H1 (cell line): Measurements from ENCODE around the gene OR2B2. TPM values are rescaled to one million over a fixed set of nuclear protein-coding genes. Genes with fewer than 3 reads are reported as not detected.
A peak's percentile ranks its signal among the peaks of the same experiment; 100 is the strongest.

Source experiments
- ASH2L ChIP-seq: fragments of 200-600, 300-600 bp; sonication (generic); IDR thresholded peaks from one replicate; pipeline ENCODE4 v1.7.1; 2017; ENCODE audit warnings: low read length
- ATF2 ChIP-seq: IDR thresholded peaks from 2 replicates; pipeline ENCODE4 v1.6.1; 2012; ENCODE audit warnings: low read length, inconsistent platforms
- ATF3 ChIP-seq: IDR thresholded peaks from 2 replicates; pipeline ENCODE4 v1.6.1; 2011; ENCODE audit warnings: low read depth, mild to moderate bottlenecking, low read length; ENCODE audit not compliant: insufficient read depth
- CHD1 ChIP-seq: IDR thresholded peaks from 2 replicates; pipeline ENCODE4 v1.6.1; 2012; ENCODE audit warnings: low read depth, low read length, improper control_type of control experiment
- CREB1 ChIP-seq: IDR thresholded peaks from 2 replicates; pipeline ENCODE4 v1.6.1; 2012; ENCODE audit warnings: inconsistent platforms
- FOSL1 ChIP-seq: IDR thresholded peaks from 2 replicates; pipeline ENCODE4 v1.6.1; 2011; ENCODE audit warnings: mild to moderate bottlenecking, low read depth, low read length, moderate library complexity; ENCODE audit not compliant: insufficient read depth
- KDM4A ChIP-seq: IDR thresholded peaks from one replicate; pipeline ENCODE4 v1.7.1; 2012; ENCODE audit warnings: low read depth, mild to moderate bottlenecking, moderate library complexity, low read length, inconsistent platforms; ENCODE audit not compliant: severe bottlenecking
- PHF8 ChIP-seq: fragments of 200-600 bp; sonication (generic); conservative IDR thresholded peaks from 2 replicates; pipeline ENCODE4 v1.7.1; 2012; ENCODE audit warnings: low read depth, mild to moderate bottlenecking, inconsistent platforms, low read length, moderate library complexity
- POLR2AphosphoS5 ChIP-seq: IDR thresholded peaks from 2 replicates; pipeline ENCODE4 v1.6.1; 2011; ENCODE audit warnings: low read depth, low read length
- TEAD4 ChIP-seq: IDR thresholded peaks from 2 replicates; pipeline ENCODE4 v1.6.1; 2012; ENCODE audit warnings: low read depth, low read length, inconsistent platforms, mixed read lengths
- ZNF274 ChIP-seq: IDR thresholded peaks from 2 replicates; pipeline ENCODE4 v1.7.0; 2012; ENCODE audit warnings: low read length, borderline replicate concordance; ENCODE audit errors: extremely low read depth
- polyA plus RNA-seq, 7 experiments: library from polyadenylated mRNA; depleted of rRNA in 3 of 7; stranded (reverse) in 5 of 7; unstranded in 2 of 7; fragments of >200 nt in 5 of 7; fragments of 200-250 nt in 2 of 7; gene quantifications; 1 replicate in 5 of 7; 2 replicates in 1 of 7; 4 replicates in 1 of 7; pipeline versions ENCODE4 v1.2.1 to v1.2.3, GENCODE V29; 2011 to 2013; ENCODE audit warnings: missing spikeins in 2 of 7, mixed read lengths in 2 of 7
- total RNA-seq: library from RNA; stranded (reverse); fragmentation: NEBNext Ultra II Directional; extraction: Animal tissue kit (Norgen Biotek cat#: 25700); gene quantifications from 2 replicates; pipeline ENCODE4 v1.2.1, GENCODE V29; 2021
- TF ChIP-seq, protein P1 (sequence below), 3 experiments: IDR thresholded peaks; 1 replicate in 2 of 3; 2 replicates in 1 of 3; pipeline versions ENCODE4 v1.5.1 to v1.6.1; 2011; ENCODE audit warnings: low read length in 3 of 3, mild to moderate bottlenecking in 3 of 3, inconsistent platforms in 2 of 3, low read depth in 1 of 3, moderate library complexity in 1 of 3; ENCODE audit not compliant: insufficient read depth in 1 of 3; ENCODE audit errors: control extremely low read depth in 1 of 3

OR2B2 gene
- total and polyA plus RNA-seq, 2 of the 8 experiments (the other 6 are each of a cell fraction or from before 2014, with no cell fraction given) = not detected

GRCh38 chr6:27890445-27891319 lies 21.5 kb downstream of the OR2B2 start (continued):
- TF ChIP-seq ATF3 = no peak
- TF ChIP-seq ZNF274 = no peak
- peak; percentile 44 for TF ChIP-seq CHD1
- TF ChIP-seq CREB1 = 0 out of 2 replicates have a peak, but pooled peaks have one; percentile 19
- TF ChIP-seq FOSL1 = no peak
- TF ChIP-seq, protein P1, sequence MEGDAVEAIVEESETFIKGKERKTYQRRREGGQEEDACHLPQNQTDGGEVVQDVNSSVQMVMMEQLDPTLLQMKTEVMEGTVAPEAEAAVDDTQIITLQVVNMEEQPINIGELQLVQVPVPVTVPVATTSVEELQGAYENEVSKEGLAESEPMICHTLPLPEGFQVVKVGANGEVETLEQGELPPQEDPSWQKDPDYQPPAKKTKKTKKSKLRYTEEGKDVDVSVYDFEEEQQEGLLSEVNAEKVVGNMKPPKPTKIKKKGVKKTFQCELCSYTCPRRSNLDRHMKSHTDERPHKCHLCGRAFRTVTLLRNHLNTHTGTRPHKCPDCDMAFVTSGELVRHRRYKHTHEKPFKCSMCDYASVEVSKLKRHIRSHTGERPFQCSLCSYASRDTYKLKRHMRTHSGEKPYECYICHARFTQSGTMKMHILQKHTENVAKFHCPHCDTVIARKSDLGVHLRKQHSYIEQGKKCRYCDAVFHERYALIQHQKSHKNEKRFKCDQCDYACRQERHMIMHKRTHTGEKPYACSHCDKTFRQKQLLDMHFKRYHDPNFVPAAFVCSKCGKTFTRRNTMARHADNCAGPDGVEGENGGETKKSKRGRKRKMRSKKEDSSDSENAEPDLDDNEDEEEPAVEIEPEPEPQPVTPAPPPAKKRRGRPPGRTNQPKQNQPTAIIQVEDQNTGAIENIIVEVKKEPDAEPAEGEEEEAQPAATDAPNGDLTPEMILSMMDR (IDR thresholded peaks at IDR 0.05; ENCODE audit: control extremely low read depth in 1 of 3, insufficient read depth in 1 of 3, low read depth in 1 of 3, low read length in 3 of 3) = no peak
- peak; percentile 59 for TF ChIP-seq PHF8
- peak; percentile 97 for TF ChIP-seq POLR2AphosphoS5
- TF ChIP-seq TEAD4 = no peak
- peak; percentile 21 for TF ChIP-seq KDM4A
- TF ChIP-seq ASH2L = peak; percentile 61
- TF ChIP-seq ATF2 = peak; percentile 61; the same call in 1 of the 2 replicates
